Measurements from ENCODE around the gene ATE1.

- TF ChIP-seq CTCF (IDR thresholded peaks at IDR 0.05) (no peak), POLR2A (IDR thresholded peaks at IDR 0.05) (no peak)
Observed at GRCh38 chr10:121813857-121814256, 114.0 kb downstream of the ATE1 start.

All from uterus (tissue), 2 donors.